ENCODE data around the gene POLG.

POLG gene

DNA sequence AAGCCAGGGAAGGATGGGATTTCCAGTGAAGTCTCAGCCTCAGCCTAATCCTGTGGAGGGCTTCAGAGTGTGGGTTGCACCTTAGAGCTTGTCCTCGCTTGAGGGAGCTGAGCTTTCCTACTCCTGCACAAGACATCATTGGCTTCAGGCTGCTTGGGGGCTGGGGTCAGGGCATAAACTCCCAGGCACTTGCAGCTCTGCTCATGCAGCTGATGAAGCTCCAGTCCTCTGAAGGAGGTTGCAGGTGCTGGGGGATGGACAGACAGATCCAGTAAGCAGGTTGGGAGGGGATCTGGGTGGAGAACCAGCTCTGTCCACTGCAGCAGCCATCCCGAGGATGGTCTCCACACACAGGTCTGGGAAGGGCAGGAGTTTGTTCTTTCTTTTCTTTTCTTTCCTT lies 19.4 kb upstream of the POLG start:
- DNase-seq: no peak

DNA sequence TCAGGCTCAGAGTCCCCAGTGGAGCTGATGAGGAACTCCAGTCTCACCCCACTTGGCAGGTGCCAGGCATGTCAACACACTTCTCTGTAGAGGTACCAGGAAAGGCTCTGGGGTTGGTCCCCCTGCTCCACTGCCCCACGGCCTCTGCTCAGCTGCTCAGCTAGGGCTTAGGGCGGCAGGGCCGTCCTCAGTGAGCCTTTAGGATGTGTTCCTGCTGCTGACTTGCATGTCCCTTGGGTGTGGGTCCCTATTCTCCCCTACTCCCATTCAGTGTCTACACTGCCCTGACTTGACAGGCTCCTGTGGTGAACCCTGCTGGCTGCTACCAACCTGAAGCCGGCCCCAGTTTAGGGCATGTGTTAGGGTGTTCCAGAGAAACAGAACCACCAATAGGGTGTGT lies 17.9 kb upstream of the POLG start:
- no peak for DNase-seq

DNA sequence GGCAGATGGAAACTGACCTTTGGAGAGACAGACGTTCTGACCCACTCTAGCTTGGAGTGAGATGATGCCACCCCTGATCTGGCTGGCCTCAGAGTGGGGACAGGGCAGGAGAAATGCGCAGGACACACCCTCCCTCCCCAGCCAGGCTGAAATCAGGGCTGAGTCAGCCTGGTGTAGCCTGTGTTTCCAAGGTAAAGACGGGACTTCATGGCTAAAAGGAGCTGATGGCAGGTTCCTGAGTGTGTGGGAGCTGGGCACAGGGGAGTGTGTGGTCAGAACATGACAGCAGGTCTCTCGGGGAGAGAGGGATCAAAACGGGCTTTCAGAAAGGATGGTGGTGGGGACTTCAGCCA lies 14.6 kb upstream of the POLG start:
- no peak for DNase-seq

DNA sequence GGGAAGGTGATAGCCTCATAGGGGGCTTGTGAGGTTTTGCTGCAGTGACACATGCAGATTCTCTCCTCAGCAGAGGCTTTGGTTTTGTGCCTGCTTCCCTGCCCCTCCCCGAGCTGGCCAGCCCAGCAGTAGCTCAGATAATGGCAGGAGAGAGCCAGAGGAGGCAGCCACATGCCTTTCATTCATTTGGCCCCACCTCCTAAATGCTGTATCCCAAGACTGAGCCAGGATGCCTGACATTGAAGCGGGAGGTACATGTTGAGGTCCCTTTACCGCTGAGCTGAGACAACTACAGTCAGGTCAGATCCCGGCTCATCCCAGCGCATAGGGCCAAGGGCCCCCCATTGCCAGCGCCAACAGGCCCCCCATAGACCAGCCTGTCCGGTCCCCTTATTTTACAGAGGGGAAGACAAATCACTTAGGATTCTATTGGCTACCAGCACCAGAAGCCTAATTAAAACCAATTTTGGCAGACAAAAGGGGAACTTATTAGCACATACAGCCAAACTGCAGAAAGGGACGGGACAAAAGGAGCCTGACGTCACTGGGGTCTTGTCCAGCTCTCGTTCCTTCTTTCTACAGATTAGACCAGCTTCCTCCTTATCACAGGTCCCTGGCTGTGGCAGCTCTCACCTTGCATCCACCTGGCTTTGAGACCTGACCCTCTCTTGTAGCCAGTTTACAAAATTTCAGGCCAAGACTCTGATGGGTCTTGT lies 12.1 kb upstream of the POLG start:
- DNase-seq: no peak

DNA sequence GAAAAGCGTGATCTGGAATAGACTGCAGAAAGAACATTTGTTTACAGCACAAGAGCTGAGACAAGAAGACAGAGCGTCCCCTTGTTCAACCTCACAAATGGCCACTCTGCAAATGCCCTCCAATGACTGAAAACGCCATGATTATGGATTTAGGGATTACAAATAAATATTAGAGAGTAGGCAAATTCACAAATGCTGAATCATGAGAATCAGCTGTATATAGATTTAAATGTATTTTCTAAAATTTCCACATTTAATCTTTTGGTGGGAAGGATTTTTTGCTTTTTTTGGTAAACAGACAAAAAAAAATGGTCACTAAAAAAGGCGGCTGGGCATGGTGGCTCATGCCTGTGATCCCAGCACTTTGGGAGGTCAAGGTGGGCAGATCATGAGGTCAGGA lies 10.6 kb upstream of the POLG start:
- no peak for DNase-seq

DNA sequence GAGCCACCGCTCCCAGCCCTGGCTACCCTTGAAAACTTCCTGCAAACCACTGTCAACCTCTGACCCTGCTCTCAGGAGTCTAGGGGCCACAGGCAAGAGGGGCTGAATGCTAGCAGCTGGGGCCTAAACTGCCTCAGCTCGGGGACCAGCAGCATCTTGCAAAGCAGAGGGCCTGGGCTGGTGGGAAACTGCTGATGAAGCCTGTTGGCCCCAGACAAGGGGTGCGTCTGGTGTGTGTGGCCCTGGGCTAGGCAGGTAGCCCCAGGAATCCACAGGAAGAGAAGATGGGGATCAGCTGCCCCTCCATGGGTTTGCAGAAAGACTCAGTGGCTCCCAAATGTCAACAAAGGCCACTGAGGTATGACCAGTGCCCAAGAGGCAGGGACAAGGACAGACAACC lies 8.2 kb upstream of the POLG start:
- no peak for DNase-seq

DNA sequence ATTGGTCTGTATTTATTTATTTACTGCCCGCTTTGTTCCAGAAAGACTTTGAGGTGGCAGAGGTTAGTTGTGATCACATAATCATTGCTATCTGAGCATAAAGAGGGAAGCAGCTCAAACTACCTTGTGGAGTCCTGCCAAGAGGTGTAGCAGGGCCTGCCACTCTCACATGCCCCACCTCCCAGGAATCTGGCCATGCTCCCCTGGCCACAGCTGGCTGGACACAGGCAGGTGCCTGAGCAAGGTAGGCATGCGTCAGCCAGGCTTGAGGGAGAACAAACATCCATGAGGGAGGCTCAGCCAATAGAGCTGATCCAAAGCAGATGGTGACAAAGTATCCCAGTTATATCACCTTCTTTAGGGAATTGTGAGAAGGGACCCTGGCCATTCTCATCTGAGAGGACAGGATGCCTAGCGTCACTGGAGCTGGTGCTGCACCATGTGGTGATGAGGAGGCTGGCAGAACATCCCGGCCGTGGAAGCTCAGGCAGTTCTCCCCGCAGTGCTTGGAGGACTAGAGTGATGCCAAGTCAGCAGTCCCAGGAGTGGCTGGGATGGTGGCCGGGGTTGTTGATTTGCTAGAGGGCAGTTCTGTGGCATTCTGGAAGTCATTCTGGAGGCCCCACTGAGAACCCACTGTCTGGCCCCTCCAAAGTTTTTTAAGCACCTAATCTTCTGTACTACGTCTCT lies 6.8 kb upstream of the POLG start:
- no peak for DNase-seq

DNA sequence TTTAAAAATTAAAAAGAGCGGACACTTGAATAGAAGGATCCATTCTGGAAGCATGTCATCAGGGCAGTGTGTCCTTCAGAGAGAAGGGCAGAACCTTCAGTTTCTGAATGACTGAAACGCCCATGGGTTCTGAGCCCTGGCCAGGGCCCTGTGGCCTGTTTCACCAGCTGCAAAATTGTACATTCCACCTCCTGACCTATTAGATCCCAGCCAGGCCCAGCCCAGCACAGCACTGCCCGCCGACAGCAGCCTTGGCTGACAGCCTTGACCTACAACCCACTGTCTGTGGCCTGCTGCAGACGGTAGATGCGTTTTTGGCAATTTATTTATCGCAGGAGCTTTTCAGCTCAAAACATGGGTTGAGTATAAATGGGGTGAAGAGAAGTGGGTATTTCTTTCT lies 5.9 kb upstream of the POLG start:
- no peak for DNase-seq

DNA sequence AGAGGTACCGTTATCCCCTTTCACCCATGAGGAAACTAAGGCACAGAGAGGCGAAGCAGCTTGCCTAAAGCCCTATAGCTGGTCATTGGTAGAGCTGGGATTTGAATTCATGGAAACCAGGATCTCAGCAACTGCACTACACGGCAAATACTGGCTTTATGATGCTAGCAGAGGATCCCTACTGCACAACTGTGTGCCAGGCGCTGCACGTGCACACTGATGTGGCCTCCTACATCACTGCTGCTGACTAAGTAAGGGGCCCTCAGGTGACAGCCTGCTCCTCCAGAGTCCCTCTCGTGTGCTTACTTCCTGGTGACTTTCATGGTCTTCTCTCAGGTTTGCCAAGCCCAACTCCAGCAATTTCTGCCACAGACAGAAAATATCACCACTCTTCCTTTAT lies 3.4 kb upstream of the POLG start:
- DNase-seq: no peak

DNA sequence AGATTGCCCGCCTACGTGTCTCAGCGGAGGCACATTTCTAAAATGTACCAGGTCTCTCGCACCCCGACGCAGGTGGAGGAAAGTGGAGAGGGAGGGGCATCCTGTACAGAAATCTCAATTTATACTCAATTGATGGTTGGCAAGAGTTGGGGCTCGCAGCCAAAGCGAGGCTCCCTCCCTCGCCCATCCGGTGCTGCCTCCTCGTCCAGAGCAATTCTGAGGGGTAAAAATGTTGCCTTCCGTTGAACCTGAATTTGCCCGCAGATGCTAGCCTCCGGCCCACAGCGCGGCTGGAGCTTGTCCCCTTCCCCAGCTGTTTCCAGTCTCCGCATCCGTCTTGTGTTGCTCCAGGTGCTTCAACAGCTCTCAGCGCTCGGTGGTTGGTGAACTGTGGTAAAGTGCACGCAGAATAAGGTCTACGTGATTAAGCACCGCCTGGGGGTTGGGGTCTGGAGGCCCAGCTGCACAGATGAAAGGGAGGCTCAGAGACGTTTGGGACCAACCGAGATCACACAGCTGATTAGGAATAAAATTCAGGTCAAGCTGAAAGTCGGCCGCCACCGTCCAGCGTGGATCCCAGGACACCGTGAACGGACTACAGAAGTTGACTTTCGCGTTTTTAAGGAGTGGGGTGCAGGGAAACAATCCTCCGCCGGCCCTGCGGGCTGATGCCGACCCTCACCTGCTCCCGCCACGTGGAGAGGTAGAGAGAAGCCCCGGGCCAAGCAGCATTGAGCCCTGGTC lies 846 bp upstream of the POLG start:
- no peak for DNase-seq

DNA sequence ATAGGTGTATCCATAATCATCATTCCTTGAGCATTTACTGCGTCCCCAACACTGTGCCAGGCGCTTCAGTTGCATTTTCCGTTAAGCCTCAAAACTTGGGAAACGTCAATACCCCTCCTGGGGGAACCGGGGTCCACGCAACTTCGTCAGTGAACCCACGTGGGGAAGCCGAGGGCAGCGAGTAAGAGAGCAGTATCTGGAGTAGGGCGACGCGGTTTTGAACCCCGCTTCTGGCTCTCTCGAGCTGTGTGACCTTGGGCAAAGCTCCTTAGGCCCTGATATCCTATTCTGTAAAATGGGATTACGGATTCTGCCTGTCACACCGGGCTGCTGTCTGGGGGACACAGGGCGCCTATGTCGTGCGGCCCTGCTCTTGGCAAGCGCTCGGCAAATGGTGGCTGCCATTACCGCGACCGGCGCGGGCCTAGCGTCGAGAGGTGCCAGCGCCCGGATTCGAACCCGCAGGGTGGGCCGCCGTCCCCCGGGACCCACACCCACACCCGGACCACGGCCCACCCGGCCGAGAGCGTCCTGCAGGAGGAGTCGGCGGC lies 590 bp downstream of the POLG start:
- DNase-seq: no peak

DNA sequence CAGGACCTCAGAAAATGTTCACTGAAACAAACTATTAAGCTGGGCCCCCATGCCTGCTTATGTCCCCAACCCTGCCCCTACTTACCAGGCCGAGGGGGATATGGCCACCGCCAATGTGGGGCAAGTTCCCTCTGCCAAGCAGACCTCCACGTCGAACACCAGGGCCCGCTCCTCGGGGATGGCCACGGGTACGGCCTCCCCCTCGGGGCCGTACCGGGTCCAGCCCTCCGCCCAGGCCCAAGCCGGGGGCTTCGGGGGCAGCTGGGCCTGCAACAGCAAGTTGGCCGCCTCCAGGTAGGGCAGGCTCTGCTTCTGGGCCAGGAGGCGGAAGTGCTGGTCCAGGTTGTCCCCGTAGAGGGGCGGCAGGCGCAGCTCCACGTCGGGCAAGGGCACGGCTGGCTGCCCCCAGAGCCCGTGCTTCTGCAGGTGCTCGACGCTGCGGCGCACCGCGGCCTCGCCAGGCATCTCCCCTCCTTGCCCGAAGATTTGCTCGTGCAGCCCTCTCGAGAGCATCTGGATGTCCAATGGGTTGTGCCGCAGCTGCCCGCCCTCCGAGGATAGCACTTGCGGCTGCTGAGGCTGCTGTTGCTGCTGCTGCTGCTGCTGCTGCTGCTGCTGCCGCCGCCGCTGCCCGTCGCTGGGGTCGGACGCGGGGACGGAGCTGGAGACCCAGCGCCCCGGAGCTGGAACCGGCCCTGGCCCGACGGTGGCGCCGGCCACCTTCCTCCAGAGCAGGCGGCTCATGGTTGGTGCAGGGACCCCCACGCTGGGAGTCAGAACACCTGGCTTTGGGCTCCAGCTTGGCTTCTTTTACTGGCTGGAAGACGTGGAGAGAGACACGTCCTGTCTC lies 1.4 kb downstream of the POLG start:
- no peak for DNase-seq

DNA sequence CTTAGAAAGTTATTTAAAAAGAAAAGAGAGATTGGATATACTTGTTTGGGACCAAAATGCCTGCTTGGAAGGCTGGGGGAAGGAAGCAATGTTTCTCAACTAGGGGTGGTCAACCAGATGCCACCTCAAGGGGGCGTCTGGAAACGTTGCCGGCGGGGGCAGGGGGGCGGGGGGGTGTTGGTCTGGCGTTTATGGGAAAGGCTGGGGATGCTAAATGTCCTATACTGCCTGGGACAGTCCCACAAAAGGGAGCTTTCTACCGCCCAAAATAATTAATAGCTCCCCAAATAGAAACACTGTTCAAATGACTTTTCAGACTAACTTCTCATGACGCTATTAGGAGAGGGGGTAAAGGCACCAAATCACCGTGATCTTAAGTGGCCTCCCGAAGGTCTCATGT lies 2.2 kb downstream of the POLG start:
- DNase-seq: no peak

DNA sequence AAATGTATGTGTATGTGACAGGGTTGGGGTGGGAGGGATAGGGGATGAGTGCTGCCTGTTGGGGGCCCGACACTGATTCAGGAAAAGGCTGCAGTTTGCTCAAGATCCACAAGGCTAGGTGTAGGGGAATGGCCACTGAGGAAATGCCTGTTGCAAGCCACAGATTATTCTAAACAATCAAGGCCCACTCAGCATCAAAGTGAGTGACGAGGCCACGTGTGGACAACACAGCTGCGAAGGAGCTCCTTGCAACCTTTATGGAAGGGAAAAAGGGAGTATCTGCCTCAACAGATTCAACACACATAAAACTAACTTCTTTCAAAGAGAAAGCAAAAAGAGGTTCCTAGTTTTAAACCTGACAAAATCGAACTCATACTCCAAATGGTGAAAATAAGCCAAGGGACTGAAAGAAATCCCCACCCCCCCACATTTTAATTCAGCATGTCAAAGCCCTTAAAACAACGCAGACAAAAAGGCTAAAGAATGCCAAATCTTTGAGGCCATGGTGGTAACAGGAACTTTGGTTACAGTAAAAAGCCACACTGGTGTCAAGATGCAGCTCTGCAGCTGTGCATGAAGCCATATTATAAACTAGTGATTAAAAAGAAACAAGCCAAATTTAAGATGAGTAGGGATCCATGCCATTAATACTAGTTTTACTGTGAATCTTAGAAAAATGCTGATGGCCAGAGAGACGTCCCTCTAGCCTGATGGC lies 3.6 kb downstream of the POLG start:
- no peak for DNase-seq

DNA sequence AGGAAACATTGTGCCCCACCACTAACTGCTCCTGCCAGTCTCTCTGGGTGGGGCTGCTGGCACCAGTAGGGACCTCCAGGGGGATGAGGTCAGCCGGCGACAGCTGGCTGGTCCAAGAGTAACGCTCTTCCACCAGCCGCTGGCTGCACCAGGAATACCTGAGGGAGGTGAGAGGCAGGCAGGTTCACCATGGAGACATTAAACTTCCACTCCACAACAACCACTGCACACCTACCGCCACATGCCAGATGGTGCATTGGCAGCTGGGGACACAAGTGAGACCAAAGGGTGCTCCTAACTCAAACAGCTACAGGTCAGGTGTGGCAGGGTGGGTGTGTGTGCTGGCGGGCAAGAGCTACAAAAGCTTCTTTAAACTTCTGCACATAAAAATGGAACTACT lies 4.5 kb downstream of the POLG start:
- DNase-seq: no peak

DNA sequence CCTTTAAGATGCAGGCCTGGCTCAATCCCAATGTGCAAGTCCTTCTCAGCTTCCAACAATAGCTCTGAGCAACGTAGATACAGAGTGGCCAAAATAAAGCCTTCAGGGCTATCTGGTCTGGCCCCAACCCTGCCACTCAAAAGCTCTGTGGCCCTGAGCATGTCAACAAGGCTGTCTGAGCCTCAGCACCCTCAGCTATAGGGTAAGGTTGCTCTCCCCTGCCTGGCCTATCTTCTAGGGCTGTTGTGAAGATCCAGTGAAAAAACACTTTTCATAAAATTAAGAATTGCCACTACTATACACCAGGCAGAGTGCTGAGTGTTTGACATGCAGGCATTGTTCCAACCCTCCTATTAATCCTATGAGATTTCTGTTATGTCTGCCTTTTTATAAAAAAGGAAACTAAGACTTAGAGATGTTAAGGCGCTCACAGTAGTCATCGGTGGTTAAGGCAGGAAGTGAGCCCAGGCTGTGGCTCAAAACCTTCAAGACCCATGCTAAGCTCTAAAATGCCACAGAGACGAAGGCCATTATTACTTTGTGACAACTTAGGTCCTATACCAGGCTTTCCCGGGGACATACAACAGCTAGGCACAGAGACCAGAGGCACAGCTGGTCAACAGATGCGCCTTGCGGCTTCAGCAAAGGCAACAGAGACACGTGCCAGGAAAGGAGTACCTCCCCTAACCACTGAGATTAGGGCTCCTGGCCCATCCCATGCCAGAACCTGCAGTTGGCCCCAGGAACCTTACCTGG lies 5.1 kb downstream of the POLG start:
- no peak for DNase-seq

DNA sequence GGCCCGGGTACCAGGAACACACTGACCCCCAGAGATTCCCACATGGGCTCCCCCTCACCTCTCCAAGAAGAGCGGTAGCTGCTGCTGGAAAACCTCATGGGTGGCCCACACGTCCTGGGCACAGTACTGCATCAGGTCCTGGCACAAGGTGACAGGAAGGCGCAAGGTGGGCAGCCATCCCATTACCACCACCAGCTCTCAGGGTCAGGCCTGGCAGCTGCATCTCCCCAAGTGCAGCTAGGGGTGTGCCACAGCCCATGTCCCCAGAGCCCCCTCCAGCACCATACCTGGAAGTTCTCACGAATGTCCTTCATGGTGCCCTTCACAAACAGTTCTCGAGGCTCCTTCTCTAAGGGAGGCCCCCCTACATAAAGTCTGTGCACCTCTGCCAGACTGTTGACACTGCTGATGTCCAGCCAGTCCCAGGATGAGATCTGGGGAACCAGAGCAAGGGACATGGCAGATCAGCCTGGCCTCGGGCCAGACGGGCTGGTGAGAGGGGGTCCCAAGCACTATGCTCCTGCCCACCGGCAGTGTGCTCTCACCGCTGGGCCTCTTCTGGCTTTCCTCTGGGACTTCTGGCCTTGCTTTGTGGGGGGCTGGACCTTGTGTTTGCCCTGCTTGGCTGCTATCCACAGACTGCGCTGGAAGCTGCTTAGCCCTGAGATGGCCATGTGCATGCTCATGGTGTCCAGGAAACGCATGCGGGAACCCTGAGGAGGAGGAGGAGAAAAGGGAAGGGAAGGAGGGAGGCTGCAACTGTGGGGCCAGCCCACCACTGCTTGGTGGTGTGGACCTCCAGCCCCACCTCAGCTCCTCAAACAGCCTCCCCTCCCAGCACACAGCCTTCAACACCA lies 6.0 kb downstream of the POLG start:
- no peak for DNase-seq

DNA sequence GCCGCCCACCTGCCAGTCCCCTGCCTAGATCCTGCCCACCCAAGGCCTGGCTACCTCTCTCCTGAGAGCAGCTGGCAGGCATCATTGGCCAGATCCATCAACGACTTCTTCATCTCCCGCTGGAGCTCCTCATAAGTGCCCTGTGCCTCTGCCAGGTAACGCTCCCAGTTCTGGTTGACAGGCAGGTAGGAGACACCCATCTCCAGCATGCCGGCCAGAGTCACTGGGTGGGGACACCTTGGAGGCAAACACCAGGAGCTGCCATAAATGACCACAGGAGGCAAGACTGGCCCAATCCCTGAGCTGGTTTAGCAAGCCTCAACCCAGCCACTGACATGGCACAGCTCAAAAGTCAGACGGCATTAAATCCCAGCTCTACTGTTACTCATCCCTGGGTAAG lies 7.5 kb downstream of the POLG start:
- no peak for DNase-seq

DNA sequence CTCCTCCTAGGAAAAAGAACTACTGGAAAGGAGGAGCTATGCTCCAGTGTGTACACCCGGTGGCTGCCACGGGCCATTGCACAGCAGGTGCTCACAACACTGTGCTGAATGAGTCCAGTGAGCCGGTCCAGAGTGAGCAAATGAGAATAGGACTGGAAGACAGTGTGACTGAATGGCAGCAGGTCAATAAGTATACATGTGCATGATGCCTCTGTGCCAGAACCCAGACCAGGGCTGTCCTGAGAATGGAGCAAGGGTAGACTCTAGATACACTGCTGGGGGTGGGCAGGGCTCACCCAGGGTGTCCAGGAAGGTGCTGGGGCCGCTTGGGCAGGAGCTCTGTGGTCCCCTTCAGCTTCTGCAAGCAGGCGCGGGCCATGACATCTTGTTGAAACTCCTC lies 8.3 kb downstream of the POLG start:
- DNase-seq: no peak

DNA sequence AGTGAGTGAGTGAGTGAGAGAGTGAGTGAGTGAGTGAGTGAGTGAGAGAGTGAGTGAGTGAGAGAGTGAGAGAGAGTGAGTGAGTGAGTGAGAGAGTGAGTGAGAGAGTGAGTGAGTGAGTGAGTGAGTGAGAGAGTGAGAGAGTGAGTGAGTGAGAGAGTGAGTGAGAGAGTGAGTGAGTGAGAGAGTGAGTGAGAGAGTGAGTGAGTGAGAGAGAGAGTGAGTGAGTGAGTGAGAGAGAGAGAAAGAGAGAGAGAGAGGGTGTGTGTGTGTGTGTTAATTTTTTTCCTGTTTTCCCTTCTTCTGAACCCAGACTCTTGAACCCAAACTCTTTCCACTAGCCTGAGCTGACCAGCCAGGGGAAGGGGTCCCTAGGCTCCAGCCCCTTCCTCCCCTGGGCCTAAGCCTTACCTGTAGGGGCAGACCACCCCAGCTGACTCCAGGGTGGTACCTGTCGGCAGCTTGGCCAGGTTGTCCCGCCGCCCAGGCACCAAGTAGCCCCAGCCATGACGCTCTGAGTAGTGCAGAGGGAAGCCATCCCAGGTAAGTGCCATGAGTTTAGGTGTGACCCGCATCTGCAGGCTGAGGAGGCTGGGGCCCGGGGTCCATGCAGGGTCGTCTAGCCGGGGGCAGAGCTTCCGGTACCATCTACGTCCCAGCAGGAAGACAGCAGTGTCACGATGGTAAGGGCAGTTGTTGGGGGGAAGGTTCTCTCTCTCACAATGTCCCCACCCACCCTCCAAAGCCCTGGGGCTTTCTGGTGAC lies 9.4 kb downstream of the POLG start:
- no peak for DNase-seq

Data from NK-92 treated with Interleukin-12 subunit alpha and Interleukin-12 subunit beta, amount 100 ng/mL, for 24 hours (cell line).